GM19025 (cell line): ENCODE data around the gene RYR3.
"Not testable (repeated sequence)": the region's sequence is repeated elsewhere in the genome, so short reads cannot be mapped to it uniquely, and the experiment has no call there.

ENCODE experiments used
- ATAC-seq: cut with Tn5 transposase; IDR thresholded peaks from one replicate; pipeline ENCODE4 v1.9.1; 2021; ENCODE audit warnings: mild to moderate bottlenecking, low read depth, moderate library complexity; ENCODE audit not compliant: unreplicated experiment

The RYR3 gene

DNA sequence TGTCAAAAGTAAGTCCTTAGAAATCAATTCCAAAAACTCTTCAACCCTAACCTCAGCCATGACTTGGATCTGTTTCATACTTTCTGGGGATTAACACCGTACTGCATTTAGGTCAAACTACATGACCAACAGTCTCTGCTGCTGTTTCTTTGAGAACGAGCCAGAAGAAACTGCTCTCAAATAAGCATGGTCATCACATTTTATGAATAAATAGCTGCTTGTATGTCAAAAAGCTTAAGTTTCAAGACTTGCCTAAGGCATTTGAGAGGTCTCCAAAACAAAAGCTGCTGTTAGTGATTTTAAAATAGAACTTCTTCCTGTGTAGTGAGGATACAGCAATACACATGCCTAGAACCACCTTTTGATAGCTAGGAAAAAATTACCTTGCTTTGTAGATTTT is 491.2 kb downstream of the RYR3 start:
- ATAC-seq: no peak

GRCh38 chr15:33807665-33808064 is 496.9 kb downstream of the RYR3 start:
- ATAC-seq: no peak

GRCh38 chr15:33808720-33809457 is 498.1 kb downstream of the RYR3 start:
- no peak for ATAC-seq

GRCh38 chr15:33810073-33810595 is 499.4 kb downstream of the RYR3 start:
- no peak for ATAC-seq

GRCh38 chr15:33810806-33811205 is 500.0 kb downstream of the RYR3 start:
- ATAC-seq: no peak

- ATAC-seq: no peak
These were observed 503.1 kb downstream of the RYR3 start for GRCh38 chr15:33813891-33814290.

- ATAC-seq: not testable (repeated sequence)
These were observed 508.7 kb downstream of the RYR3 start for GRCh38 chr15:33819499-33819898.

- no peak for ATAC-seq
These were observed 511.7 kb downstream of the RYR3 start for GRCh38 chr15:33822479-33822878.

GRCh38 chr15:33823119-33823518 is 512.4 kb downstream of the RYR3 start:
- no peak for ATAC-seq

DNA sequence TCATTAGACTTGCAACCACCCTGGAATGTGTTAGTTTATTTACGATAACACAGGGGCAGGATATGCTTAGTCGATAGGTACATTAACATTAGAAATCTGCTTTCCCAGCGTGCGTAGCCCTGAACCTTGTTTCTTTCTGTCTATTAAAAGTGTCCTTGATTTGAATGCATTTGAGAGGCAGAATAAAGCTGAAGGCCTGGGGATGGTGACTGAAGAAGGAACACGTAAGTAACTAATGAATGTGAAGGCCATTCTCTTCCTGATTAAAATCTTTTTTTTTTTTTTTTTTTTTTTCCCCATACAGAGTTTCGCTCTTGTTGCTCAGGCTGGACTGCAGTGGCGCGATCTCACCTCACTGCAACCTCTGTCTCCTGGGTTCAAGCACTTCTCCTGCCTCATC is 514.7 kb downstream of the RYR3 start:
- ATAC-seq: no peak

- no peak for ATAC-seq
These were observed 515.4 kb downstream of the RYR3 start for GRCh38 chr15:33826201-33826600.

GRCh38 chr15:33830351-33830750 is 519.6 kb downstream of the RYR3 start:
- ATAC-seq: no peak

DNA sequence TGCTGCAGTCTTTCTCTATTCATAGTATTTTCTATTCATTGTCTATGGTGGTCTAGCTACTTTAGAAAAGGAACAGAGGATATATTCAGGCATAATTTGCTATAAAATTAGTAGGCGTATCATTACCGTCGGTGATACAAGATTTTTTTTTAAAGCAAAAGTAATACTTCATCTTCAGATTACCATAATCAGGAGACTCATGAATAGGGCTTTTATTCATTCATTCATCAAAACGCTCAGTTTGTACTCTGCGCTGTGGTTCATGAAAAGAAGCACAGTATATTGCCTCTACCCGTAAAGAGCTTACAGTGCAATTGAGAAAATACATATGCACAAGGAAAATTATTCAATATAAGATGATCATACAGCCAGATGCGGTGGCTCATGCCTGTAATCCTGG is 520.9 kb downstream of the RYR3 start:
- ATAC-seq: no peak

DNA sequence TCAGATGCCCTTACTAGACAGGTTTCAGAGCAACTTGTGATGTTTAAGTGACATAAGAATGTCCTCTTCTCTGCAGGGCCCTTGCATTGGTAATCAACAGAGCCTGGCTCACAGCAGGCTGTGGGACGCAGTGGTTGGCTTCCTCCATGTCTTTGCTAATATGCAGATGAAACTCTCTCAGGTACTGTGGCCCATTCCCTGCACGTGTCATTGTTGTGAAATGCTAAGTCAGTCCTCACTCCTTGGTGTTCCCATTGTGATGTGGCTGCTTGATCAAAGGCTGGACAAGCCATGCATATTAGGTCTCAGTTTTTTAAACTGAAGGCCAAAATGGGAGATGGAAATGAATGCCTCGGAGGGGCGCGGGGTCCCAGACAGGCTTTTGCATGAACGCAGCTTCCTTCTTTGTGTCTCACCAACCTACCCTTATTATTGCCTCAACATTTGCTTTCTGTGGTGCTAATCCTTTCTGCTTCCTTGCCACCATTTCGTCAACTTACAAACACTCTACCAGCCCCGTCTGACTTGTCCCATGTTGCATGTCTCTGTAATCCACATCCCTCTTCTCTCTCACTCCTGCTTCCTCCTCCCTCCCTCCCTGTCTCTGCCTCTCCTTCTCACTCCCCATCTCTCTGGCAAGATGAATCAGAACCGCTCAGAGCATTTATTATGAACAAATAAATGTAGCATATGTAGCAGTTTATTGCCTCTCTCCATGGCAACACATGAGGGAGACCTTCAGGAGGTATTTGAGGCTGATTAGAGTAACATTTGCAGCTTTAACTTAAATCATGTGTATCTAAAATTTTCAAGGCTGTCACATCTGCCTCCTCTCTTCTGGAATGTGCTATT is 524.4 kb downstream of the RYR3 start:
- no peak for ATAC-seq

- no peak for ATAC-seq
These were observed 526.5 kb downstream of the RYR3 start for GRCh38 chr15:33837294-33837693.

DNA sequence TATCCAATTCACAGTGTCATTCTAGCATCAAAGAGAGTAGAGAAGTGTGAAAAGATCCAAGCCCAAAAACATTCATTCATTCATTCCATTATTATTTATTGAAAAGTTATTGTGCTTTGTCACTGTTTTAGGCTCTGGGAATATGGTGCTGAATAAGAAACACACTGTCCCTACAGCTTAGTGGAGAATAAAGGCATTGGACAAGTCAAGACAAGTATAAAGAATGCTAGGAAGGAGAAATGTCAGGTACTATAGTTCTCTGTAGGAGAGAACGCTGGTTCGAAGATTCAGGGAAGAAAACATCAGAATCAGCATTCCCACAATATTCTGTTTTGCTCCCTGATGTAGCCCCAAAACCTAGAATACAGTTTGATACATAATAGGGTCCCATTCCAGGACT is 528.8 kb downstream of the RYR3 start:
- no peak for ATAC-seq

GRCh38 chr15:33840615-33841014 is 529.8 kb downstream of the RYR3 start:
- ATAC-seq: no peak

DNA sequence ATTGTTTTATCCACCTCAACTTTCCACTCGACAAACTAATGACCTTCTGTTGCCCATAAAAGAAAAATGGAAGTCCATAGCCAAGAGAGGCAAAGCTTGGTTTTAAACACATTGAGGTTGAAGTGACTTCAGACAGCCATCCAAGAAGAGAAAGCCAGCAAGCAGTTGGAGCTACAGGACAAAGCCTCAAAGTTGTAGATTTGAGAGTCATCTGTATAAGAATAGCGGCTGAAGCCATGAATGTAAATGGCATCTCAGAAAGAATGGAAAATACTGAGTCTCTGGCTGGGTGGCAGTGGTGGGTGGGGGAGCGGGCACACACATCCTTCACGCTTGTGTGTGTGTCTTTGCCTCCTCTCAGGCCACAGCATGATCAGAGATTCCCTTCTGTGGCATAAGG is 533.4 kb downstream of the RYR3 start:
- no peak for ATAC-seq

DNA sequence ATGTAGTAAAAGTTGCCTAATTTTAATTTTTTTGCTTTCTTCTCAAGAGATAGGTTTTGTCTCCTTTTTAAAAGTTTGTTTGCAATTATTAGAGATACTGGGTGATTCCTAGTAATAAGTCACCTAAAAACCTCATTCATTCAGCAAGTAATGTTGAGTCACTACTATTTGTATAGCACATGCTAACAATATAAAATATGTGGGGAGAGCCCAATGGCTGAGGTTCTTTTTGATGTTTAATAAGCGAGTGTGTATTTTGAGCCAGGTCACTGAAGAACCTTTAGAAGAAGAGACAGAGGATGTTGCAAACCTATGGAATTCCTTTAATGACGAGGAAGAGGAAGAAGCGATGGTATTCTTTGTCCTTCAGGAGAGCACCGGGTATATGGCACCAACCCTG is 533.8 kb downstream of the RYR3 start:
- no peak for ATAC-seq

DNA sequence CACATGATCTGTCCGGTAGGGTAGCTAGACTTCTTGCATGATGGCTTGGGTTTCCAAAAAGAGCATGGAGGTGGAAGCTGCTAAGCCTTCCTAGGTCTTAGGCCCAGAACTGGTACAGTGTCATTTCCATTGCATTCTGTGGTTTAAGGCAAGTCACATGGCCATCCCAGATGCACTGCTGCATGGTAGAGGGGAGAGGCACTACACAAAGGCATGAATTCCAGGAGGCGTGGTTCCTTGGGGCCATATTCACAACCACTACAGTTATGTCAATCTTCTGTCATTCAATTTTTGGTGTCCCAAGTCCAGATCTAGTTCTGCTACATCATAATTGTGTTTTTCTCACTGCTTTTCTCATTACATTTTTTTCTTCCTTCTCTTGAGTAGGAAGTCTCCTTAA is 535.4 kb downstream of the RYR3 start:
- no peak for ATAC-seq

DNA sequence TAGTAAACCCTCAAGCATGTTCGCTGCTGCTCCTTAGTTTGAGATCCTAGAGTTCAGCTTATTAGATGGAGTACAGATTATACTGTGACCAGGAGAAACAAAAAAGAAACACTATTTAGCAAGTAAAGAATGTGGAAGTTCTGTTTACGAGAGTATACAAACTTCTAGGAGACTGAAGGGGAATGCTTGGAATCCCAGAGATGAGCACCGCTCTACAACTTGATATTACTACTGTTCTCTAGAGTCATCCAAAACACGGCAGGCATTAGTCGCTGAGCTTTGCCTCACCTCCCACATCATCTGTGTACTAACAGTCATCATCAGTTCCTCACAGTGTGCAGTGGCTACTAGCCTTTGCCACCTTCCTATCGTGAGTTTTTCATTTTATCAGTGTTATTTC is 536.1 kb downstream of the RYR3 start:
- no peak for ATAC-seq

- ATAC-seq: no peak
These were observed 537.2 kb downstream of the RYR3 start for GRCh38 chr15:33848011-33848410.
